GM12872 (cell line): ENCODE data around the gene PAN3.

ENCODE experiments used
- CTCF ChIP-seq: IDR thresholded peaks from 3 replicates; pipeline ENCODE4 v1.5.1; 2011; ENCODE audit warnings: low read depth, mild to moderate bottlenecking, low read length, moderate library complexity; ENCODE audit not compliant: insufficient read depth

The PAN3 gene

GRCh38 chr13:28128030-28128429 lies 10.3 kb upstream of the PAN3 start:
- no peak for TF ChIP-seq CTCF

- TF ChIP-seq CTCF = no peak
Observed at GRCh38 chr13:28128926-28129325, 9.4 kb upstream of the PAN3 start.

- no peak for TF ChIP-seq CTCF
Observed at GRCh38 chr13:28129911-28130693, 8.2 kb upstream of the PAN3 start.

- TF ChIP-seq CTCF = no peak
Observed at GRCh38 chr13:28131646-28132045, 6.7 kb upstream of the PAN3 start.

GRCh38 chr13:28136916-28137315 lies 1.4 kb upstream of the PAN3 start:
- TF ChIP-seq CTCF = no peak

GRCh38 chr13:28137596-28137995 lies 749 bp upstream of the PAN3 start:
- TF ChIP-seq CTCF = no peak

- TF ChIP-seq CTCF = no peak
Observed at GRCh38 chr13:28138756-28139470, 568 bp downstream of the PAN3 start.
